Naive thymus-derived CD4-positive, alpha-beta T cell (primary cell): ENCODE results near the gene CHTF18. TPM values are rescaled to one million over a fixed set of nuclear protein-coding genes. Genes with fewer than 3 reads are reported as not detected.

Experiments used
- ATAC-seq: fragments of 150-1000 bp; cut with Tn5 transposase; 2 replicates; pipeline ENCODE4 v1.10.0; 2021; ENCODE audit warnings: mild to moderate bottlenecking, moderate library complexity
- CTCF ChIA-PET: fragments of 350-600 bp; sonication (Branson Sonifier 250); formaldehyde crosslinking; loops from one replicate; lab custom pipeline; 2021; ENCODE audit warnings: antibody characterized with exemption; lab: Charles Lee
- POLR2A ChIA-PET: fragments of 350-600 bp; sonication (Branson Sonifier 250); formaldehyde crosslinking; loops from one replicate; lab custom pipeline; 2021; ENCODE audit warnings: antibody characterized with exemption, inconsistent platforms; lab: Charles Lee
- DNase-seq, 9 donors: peaks; one replicate each; pipeline versions ENCODE4 v3.0.0 to v3.0.0-alpha.2; 2020 to 2022; ENCODE audit warnings: mixed read lengths in 1 of 9
- H3K27ac ChIP-seq: one replicate; pipeline ENCODE4 v1.7.0; 2013; ENCODE audit warnings: mild to moderate bottlenecking, low read depth, low read length, moderate library complexity
- H3K27me3 ChIP-seq, 2 donors: one replicate each; pipeline ENCODE4 v1.7.0; 2013; ENCODE audit warnings: low read length in 2 of 2, mild to moderate bottlenecking in 2 of 2, moderate library complexity in 2 of 2; ENCODE audit not compliant: control insufficient read depth in 2 of 2, insufficient read depth in 2 of 2
- H3K36me3 ChIP-seq, 3 experiments: 1 replicate in 2 of 3; 2 replicates in 1 of 3; pipeline ENCODE4 v1.7.0; 2013; ENCODE audit warnings: low read length in 3 of 3, mild to moderate bottlenecking in 3 of 3, moderate library complexity in 1 of 3; ENCODE audit not compliant: insufficient read depth in 3 of 3, control insufficient read depth in 2 of 3
- H3K4me1 ChIP-seq, 2 donors: one replicate each; pipeline ENCODE4 v1.7.0; 2013; ENCODE audit warnings: low read length in 2 of 2, mild to moderate bottlenecking in 2 of 2, moderate library complexity in 1 of 2; ENCODE audit not compliant: control insufficient read depth in 2 of 2, insufficient read depth in 2 of 2
- H3K4me3 ChIP-seq: 2 replicates; pipeline ENCODE4 v1.7.0; 2013; ENCODE audit warnings: mild to moderate bottlenecking, low read length
- H3K9me3 ChIP-seq, 3 experiments: 1 replicate in 2 of 3; 2 replicates in 1 of 3; pipeline ENCODE4 v1.7.0; 2013; ENCODE audit warnings: low read length in 3 of 3; ENCODE audit not compliant: control insufficient read depth in 2 of 3
- H3K27ac Mint-ChIP-seq, 9 donors: one replicate each; pipeline ENCODE4 v1.8.0; 2020 to 2022; ENCODE audit warnings: mixed read lengths in 9 of 9, mild to moderate bottlenecking in 8 of 9, moderate library complexity in 5 of 9, inconsistent platforms in 2 of 9
- H3K27me3 Mint-ChIP-seq, 5 donors: one replicate each; pipeline ENCODE4 v1.8.0; 2021 to 2022; ENCODE audit warnings: mixed read lengths in 5 of 5, mild to moderate bottlenecking in 1 of 5
- H3K36me3 Mint-ChIP-seq, 5 donors: one replicate each; pipeline ENCODE4 v1.8.0; 2020 to 2022; ENCODE audit warnings: mixed read lengths in 5 of 5, mild to moderate bottlenecking in 3 of 5, inconsistent platforms in 1 of 5
- H3K4me1 Mint-ChIP-seq, 7 donors: one replicate each; pipeline ENCODE4 v1.8.0; 2020 to 2022; ENCODE audit warnings: mixed read lengths in 7 of 7, mild to moderate bottlenecking in 3 of 7, inconsistent platforms in 1 of 7
- H3K4me3 Mint-ChIP-seq, 10 donors: one replicate each; pipeline ENCODE4 v1.8.0; 2020 to 2022; ENCODE audit warnings: mild to moderate bottlenecking in 10 of 10, mixed read lengths in 10 of 10, moderate library complexity in 6 of 10, inconsistent platforms in 2 of 10
- H3K9me3 Mint-ChIP-seq, 11 donors: one replicate each; pipeline ENCODE4 v1.8.0; 2020 to 2022; ENCODE audit warnings: mixed read lengths in 11 of 11, mild to moderate bottlenecking in 4 of 11, inconsistent platforms in 1 of 11, moderate library complexity in 1 of 11
- intact Hi-C, 2 donors: fragments of 100-400 bp; cut with micrococcal nuclease; formaldehyde crosslinking; loops; one replicate each; pipeline ENCODE4 v1.15.1; 2023
- polyA plus RNA-seq, 2 donors: library from polyadenylated mRNA; unstranded; fragments of 300-500 nt; fragmentation: Illumina TruSeq; gene quantifications; one replicate each; pipeline ENCODE4 v1.2.3, GENCODE V29; 2021
- total RNA-seq, 6 experiments: library from RNA in 5 of 6; stranded (reverse) in 5 of 6; gene quantifications; 1 replicate in 5 of 6; 2 replicates in 1 of 6; pipeline ENCODE4 v1.2.3 and lab custom pipeline; 2021 to 2026

The CHTF18 gene
- total and polyA plus RNA-seq, 7 experiments from 2014 or later = 4.5 to 74.8 (median 36.2) TPM

DNA sequence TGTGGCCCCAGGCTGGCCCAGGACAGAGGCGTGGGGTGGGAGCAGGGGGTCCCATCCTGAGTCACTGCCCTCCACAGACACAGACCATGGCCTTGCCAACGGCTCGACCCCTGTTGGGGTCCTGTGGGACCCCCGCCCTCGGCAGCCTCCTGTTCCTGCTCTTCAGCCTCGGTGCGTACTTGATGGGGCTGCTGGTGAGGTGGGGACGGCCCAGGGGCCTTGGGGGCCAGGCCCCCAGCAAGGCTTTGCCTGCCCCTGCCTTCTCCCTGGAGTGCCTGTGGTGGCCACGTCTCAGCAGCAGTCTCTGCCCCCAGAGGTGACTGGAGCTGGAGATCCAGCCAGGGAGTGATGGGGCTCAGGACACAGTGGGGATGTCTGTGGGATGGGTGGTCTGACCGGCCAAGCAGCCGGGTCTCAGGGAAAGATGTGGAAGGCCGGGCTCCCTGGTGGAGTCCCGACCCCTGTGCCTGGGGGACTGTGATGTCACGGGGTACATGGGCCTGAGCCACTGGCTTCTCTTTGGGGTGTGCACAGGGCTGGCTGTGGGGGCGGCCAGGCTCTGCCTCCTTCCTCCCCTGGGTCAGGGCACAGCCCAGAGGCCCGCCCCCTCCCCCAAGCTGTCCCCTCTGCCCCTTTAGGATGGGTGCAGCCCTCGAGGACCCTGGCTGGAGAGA lies 25.7 kb upstream of the CHTF18 start:
- ATAC-seq (no peak), DNase-seq (no peak)
- intact Hi-C loops = no loop called here
- Histone ChIP-seq H3K4me1 (no peaks in the 10 kb centered on the region), H3K36me3 (no peaks in the 10 kb centered on the region), H3K4me3 (no peak overlapping the region), H3K27ac (no peak overlapping the region), H3K27me3 (no peaks in the 10 kb centered on the region), H3K9me3 (no peaks in the 10 kb centered on the region)
- Mint-ChIP-seq H3K4me1 (peaks cover 0 to 2% (median 0%) of the 10 kb centered on the region in 7 donors), H3K9me3 (peaks cover 0 to under 1% (median 0%) of the 10 kb centered on the region in 11 donors), H3K27me3 (peaks cover 0 to 3% (median 0%) of the 10 kb centered on the region in 5 donors), H3K36me3 (peaks cover 0 to under 1% (median 0%) of the 10 kb centered on the region in 5 donors), H3K4me3 (no peak overlapping the region), H3K27ac (no peak overlapping the region)
- ChIA-PET CTCF (no interaction called here), POLR2A (no interaction called here)

DNA sequence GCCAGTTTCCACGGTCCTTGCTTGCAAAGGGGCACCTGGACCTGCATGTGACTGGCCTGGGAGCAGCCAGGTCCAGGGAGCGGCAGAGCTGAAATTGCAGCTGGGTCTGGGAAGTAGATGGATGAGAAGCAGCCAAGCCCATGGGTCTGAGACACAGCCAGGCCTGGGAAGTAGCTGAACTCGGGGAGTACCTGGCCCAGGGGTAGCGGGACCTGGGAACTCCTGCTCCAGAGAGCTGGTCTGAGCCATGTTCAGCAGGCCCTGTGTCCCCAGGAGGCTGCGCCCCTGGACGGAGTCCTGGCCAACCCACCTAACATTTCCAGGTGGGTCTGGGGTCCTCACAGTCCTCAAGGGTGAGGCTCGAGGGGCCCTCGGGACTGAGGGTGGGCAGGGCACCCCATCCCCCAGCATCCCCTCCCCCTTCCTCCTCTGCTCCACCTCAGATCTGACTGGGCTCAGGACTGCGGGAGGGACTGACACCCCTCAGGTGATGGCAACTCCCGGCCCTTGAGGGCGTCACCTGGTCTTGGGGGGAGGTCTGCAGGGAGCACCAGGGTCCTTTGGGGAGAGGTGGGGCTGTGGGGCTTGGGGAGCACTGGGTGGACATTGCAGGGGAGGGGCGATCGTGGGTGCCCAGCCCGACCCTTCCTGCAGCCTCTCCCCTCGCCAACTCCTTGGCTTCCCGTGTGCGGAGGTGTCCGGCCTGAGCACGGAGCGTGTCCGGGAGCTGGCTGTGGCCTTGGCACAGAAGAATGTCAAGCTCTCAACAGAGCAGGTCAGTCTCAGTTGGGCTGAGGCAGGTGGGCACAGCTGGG lies 24.8 kb upstream of the CHTF18 start:
- no peaks in the 10 kb centered on the region for H3K4me1 Mint-ChIP-seq
- ATAC-seq = no peak
- no peak overlapping the region for H3K27ac Mint-ChIP-seq
- no peaks in the 10 kb centered on the region for H3K9me3 Mint-ChIP-seq
- DNase-seq = no peak
- H3K27ac ChIP-seq = no peak overlapping the region
- H3K27me3 Mint-ChIP-seq = no peaks in the 10 kb centered on the region
- no peaks in the 10 kb centered on the region for H3K36me3 Mint-ChIP-seq
- no peak overlapping the region for H3K4me3 ChIP-seq
- ChIA-PET POLR2A (no interaction called here), CTCF (no interaction called here)
- no peaks in the 10 kb centered on the region for H3K36me3 ChIP-seq
- intact Hi-C loops = no loop called here
- no peaks in the 10 kb centered on the region for H3K9me3 ChIP-seq
- no peaks in the 10 kb centered on the region for H3K4me1 ChIP-seq
- H3K27me3 ChIP-seq = no peaks in the 10 kb centered on the region
- H3K4me3 Mint-ChIP-seq = no peak overlapping the region

DNA sequence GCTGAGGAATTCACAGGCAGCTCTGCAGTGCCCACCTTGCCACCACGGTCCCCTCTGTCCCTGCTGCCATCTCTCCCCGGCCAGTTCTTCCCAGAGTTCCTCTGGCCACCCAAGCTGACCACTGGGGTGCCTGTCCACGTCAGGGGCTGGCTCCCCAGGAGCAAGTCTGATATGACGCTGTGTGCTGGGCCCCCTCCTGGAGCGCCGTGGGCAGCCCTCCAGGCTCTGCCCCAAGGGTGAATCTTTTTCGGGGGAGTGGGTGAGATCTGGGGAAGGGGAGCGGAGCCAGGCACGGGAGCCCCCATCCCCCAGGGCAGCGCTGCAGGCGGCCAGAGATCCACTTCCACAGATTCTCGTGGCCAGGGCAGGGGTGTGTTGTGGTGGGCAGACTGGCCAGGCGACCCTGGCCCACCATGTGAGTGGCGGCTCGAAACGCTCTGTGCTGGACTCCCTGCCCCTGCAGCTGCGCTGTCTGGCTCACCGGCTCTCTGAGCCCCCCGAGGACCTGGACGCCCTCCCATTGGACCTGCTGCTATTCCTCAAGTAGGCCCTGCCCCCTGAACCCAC lies 24.2 kb upstream of the CHTF18 start:
- Mint-ChIP-seq H3K9me3 (no peaks in the 10 kb centered on the region), H3K27me3 (no peaks in the 10 kb centered on the region), H3K4me3 (no peak overlapping the region), H3K36me3 (no peaks in the 10 kb centered on the region), H3K27ac (no peak overlapping the region), H3K4me1 (no peaks in the 10 kb centered on the region)
- ATAC-seq (no peak), DNase-seq (no peak)
- Histone ChIP-seq H3K27me3 (no peaks in the 10 kb centered on the region), H3K36me3 (no peaks in the 10 kb centered on the region), H3K4me1 (no peaks in the 10 kb centered on the region), H3K27ac (no peak overlapping the region), H3K9me3 (no peaks in the 10 kb centered on the region), H3K4me3 (no peak overlapping the region)
- CTCF ChIA-PET = no interaction called here
- intact Hi-C loops = no loop called here
- POLR2A ChIA-PET = no interaction called here

DNA sequence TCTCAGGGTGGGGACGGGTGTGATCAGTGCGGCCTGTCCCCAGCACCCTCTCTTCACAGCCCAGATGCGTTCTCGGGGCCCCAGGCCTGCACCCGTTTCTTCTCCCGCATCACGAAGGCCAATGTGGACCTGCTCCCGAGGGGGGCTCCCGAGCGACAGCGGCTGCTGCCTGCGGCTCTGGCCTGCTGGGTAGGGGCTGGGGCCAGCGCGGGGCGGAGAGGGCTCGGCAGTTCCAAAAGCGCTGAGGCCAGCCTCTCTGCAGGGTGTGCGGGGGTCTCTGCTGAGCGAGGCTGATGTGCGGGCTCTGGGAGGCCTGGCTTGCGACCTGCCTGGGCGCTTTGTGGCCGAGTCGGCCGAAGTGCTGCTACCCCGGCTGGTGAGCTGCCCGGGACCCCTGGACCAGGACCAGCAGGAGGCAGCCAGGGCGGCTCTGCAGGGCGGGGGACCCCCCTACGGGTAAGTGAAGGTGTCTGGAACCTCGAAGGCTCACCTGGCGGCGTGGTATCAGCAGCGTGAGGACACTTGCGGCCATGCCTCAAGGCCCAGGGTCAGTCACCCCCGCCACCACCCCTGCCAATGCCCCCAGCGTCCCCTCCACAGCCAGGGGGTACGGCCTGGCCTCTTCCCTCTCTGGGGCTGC lies 23.5 kb upstream of the CHTF18 start:
- CTCF ChIA-PET = no interaction called here
- no peaks in the 10 kb centered on the region for H3K27me3 ChIP-seq
- no peaks in the 10 kb centered on the region for H3K36me3 ChIP-seq
- Mint-ChIP-seq H3K27me3 (peaks cover 0 to 3% (median 0%) of the 10 kb centered on the region in 5 donors), H3K4me1 (no peaks in the 10 kb centered on the region), H3K36me3 (no peaks in the 10 kb centered on the region), H3K9me3 (no peaks in the 10 kb centered on the region), H3K4me3 (no peak overlapping the region), H3K27ac (no peak overlapping the region)
- H3K27ac ChIP-seq = no peak overlapping the region
- ATAC-seq (no peak), DNase-seq (no peak)
- POLR2A ChIA-PET = no interaction called here
- no peaks in the 10 kb centered on the region for H3K9me3 ChIP-seq
- H3K4me1 ChIP-seq = no peaks in the 10 kb centered on the region
- H3K4me3 ChIP-seq = no peak overlapping the region
- intact Hi-C loops = no loop called here

DNA sequence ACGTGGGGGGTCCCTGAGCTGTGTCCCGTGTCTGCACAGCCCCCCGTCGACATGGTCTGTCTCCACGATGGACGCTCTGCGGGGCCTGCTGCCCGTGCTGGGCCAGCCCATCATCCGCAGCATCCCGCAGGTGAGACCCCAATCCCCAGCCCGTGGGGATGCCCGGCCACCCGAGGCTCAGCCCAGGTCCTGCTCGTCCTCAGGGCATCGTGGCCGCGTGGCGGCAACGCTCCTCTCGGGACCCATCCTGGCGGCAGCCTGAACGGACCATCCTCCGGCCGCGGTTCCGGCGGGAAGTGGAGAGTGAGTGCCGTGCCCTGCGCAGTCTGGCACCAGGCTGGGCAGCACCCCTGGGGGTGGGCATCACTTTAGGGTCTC lies 22.9 kb upstream of the CHTF18 start:
- no peak for ATAC-seq
- intact Hi-C loops = no loop called here
- Histone ChIP-seq H3K36me3 (no peaks in the 10 kb centered on the region), H3K27ac (no peak overlapping the region), H3K4me1 (no peaks in the 10 kb centered on the region), H3K9me3 (no peaks in the 10 kb centered on the region), H3K27me3 (no peaks in the 10 kb centered on the region), H3K4me3 (no peak overlapping the region)
- H3K36me3 Mint-ChIP-seq = no peaks in the 10 kb centered on the region
- ChIA-PET CTCF (no interaction called here), POLR2A (no interaction called here)
- H3K9me3 Mint-ChIP-seq = no peaks in the 10 kb centered on the region
- peaks cover 0 to 3% (median 0%) of the 10 kb centered on the region in 5 donors for H3K27me3 Mint-ChIP-seq
- DNase-seq = no peak
- H3K4me3 Mint-ChIP-seq = no peak overlapping the region
- H3K4me1 Mint-ChIP-seq = no peaks in the 10 kb centered on the region
- H3K27ac Mint-ChIP-seq = no peak overlapping the region

DNA sequence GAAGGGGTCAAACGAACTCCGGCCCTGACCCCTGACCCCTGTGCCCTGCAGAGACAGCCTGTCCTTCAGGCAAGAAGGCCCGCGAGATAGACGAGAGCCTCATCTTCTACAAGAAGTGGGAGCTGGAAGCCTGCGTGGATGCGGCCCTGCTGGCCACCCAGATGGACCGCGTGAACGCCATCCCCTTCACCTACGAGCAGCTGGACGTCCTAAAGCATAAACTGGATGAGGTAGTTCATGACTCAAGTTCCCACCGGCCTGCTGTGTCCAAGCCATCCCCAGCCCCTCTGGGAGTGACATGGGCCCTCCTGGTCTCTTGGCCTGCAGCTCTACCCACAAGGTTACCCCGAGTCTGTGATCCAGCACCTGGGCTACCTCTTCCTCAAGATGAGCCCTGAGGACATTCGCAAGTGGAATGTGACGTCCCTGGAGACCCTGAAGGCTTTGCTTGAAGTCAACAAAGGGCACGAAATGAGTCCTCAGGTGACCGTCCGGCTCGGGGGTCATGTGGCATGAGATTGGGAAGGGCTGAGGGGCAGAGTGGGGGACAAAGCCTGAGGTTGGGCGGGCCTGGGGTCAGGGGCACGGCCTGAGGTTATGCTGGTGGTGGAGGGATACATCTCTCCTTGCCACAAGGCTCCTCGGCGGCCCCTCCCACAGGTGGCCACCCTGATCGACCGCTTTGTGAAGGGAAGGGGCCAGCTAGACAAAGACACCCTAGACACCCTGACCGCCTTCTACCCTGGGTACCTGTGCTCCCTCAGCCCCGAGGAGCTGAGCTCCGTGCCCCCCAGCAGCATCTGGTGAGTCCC lies 22.2 kb upstream of the CHTF18 start:
- Mint-ChIP-seq H3K4me3 (no peak overlapping the region), H3K9me3 (no peaks in the 10 kb centered on the region), H3K27me3 (peaks cover 0 to 3% (median 0%) of the 10 kb centered on the region in 5 donors), H3K4me1 (no peaks in the 10 kb centered on the region), H3K27ac (no peak overlapping the region), H3K36me3 (no peaks in the 10 kb centered on the region)
- Histone ChIP-seq H3K9me3 (no peaks in the 10 kb centered on the region), H3K36me3 (no peaks in the 10 kb centered on the region), H3K27me3 (no peaks in the 10 kb centered on the region), H3K27ac (no peak overlapping the region), H3K4me1 (no peaks in the 10 kb centered on the region), H3K4me3 (no peak overlapping the region)
- ChIA-PET CTCF (interaction anchor here (0.6 kb wide), 1 partner anchor 717 kb away, joined by 3 read pairs; no protein-coding TSS in a partner anchor), POLR2A (no interaction called here)
- ATAC-seq = no peak
- intact Hi-C loops = no loop called here
- no peak for DNase-seq
